ENCODE results near the gene TMTC1. TPM values are rescaled to one million over a fixed set of nuclear protein-coding genes. Genes with fewer than 3 reads are reported as not detected.

The TMTC1 gene
- total RNA-seq, 3 donors from 2014 or later (not counting 1 experiment from before 2014, with no cell fraction given): 0.18 to 2.0 (median 0.50) TPM

DNA sequence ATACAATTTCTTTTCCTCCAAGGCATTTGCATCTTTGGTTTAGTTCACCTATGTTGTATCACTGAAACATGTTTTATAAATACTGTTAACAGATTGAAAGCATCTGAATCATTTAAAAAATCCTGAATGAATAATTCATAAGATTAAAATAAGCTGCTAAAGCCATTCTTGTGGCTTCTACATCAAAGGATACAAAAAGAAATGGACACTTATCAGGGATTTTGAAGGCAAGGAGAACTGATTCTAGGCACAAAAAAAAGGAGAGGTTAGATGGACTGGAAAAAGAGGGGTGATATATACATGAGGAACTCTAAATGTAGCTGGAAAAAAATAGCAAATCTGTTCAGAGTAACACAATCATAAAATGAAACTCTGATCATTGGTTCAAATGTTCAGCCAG lies 280.5 kb downstream of the TMTC1 start:
- intact Hi-C loops (cut with micrococcal nuclease): no loop called here
- no peak for DNase-seq
- Mint-ChIP-seq H3K27me3 (ENCODE audit: low read depth in 2 of 2) (peaks cover 0 to 9% of the 10 kb centered on the region in 2 donors), H3K9me3 (no peaks in the 10 kb centered on the region), H3K4me3 (no peak overlapping the region), H3K27ac (no peak overlapping the region), H3K36me3 (no peaks in the 10 kb centered on the region), H3K4me1 (no peaks in the 10 kb centered on the region)
- no peak overlapping the region for H3K4me3 ChIP-seq (ENCODE audit: low read length)
- no peak for ATAC-seq
- no peaks in the 10 kb centered on the region for H3K4me1 ChIP-seq (ENCODE audit: control insufficient read depth, insufficient read depth, low read length)
- no peaks in the 10 kb centered on the region for H3K36me3 ChIP-seq (ENCODE audit: control insufficient read depth, insufficient read depth, low read length)
- no peak overlapping the region for H3K27ac ChIP-seq (ENCODE audit: low read length)
- TF ChIP-seq, protein P1, sequence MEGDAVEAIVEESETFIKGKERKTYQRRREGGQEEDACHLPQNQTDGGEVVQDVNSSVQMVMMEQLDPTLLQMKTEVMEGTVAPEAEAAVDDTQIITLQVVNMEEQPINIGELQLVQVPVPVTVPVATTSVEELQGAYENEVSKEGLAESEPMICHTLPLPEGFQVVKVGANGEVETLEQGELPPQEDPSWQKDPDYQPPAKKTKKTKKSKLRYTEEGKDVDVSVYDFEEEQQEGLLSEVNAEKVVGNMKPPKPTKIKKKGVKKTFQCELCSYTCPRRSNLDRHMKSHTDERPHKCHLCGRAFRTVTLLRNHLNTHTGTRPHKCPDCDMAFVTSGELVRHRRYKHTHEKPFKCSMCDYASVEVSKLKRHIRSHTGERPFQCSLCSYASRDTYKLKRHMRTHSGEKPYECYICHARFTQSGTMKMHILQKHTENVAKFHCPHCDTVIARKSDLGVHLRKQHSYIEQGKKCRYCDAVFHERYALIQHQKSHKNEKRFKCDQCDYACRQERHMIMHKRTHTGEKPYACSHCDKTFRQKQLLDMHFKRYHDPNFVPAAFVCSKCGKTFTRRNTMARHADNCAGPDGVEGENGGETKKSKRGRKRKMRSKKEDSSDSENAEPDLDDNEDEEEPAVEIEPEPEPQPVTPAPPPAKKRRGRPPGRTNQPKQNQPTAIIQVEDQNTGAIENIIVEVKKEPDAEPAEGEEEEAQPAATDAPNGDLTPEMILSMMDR (IDR thresholded peaks at IDR 0.05): no peak
- no peaks in the 10 kb centered on the region for H3K9me3 ChIP-seq (ENCODE audit: control insufficient read depth, insufficient read depth, low read length)
- H3K27me3 ChIP-seq (ENCODE audit: control insufficient read depth, insufficient read depth, low read length): no peaks in the 10 kb centered on the region

DNA sequence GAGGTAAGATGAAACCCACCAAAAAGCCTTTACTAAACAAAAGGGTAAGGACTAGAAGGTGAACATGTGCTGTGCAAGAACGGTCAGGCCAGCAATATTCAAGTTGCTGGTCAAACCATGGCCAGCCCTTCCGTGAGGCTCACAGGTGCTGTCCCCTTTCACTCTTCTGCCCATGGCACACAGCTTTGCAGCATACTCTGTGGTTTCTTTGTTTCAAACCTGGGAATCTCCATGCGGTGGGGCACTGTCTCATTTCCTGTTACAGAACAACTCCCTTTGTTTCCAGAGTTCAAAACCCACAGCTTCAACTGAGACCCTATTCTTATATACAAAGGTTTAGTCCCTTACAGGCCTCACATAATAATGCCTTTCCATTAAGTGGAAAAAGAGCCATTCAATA lies 284.5 kb downstream of the TMTC1 start:
- intact Hi-C loops (cut with micrococcal nuclease): no loop called here
- Mint-ChIP-seq H3K4me1 (no peaks in the 10 kb centered on the region), H3K27me3 (ENCODE audit: low read depth in 2 of 2) (peaks cover 2 to 4% of the 10 kb centered on the region in 2 donors), H3K36me3 (no peaks in the 10 kb centered on the region), H3K9me3 (no peaks in the 10 kb centered on the region), H3K4me3 (no peak overlapping the region), H3K27ac (no peak overlapping the region)
- no peaks in the 10 kb centered on the region for H3K4me1 ChIP-seq (ENCODE audit: control insufficient read depth, insufficient read depth, low read length)
- H3K27ac ChIP-seq (ENCODE audit: low read length): no peak overlapping the region
- no peak overlapping the region for H3K4me3 ChIP-seq (ENCODE audit: low read length)
- H3K9me3 ChIP-seq (ENCODE audit: control insufficient read depth, insufficient read depth, low read length): no peaks in the 10 kb centered on the region
- WGBS (ENCODE audit: insufficient coverage): 84% methylated on average over 3 of the region's 3 CpGs
- H3K36me3 ChIP-seq (ENCODE audit: control insufficient read depth, insufficient read depth, low read length): no peaks in the 10 kb centered on the region
- H3K27me3 ChIP-seq (ENCODE audit: control insufficient read depth, insufficient read depth, low read length): no peaks in the 10 kb centered on the region
- no peak for ATAC-seq
- TF ChIP-seq, protein P1 (IDR thresholded peaks at IDR 0.05): no peak
- no peak for DNase-seq

GRCh38 chr12:29497588-29497987 lies 286.2 kb downstream of the TMTC1 start, which contains the start of gene OVCH1:
TSS of gene OVCH1 (minus strand) at chr12:29497686. CDS start at chr12:29497686, 0 bp downstream.
- Mint-ChIP-seq H3K27ac (no peak within 1 kb of the TSS), H3K9me3 (no peaks in the 10 kb centered on the region), H3K4me1 (no peaks in the 10 kb centered on the region), H3K4me3 (no peak within 1 kb of the TSS), H3K36me3 (no peaks in the 10 kb centered on the region), H3K27me3 (ENCODE audit: low read depth in 2 of 2) (peaks cover 5 to 8% of the 10 kb centered on the region in 2 donors)
- no peaks in the 10 kb centered on the region for H3K27me3 ChIP-seq (ENCODE audit: control insufficient read depth, insufficient read depth, low read length)
- TF ChIP-seq, protein P1 (IDR thresholded peaks at IDR 0.05): no peak
- no peaks in the 10 kb centered on the region for H3K4me1 ChIP-seq (ENCODE audit: control insufficient read depth, insufficient read depth, low read length)
- H3K27ac ChIP-seq (ENCODE audit: low read length): no peak within 1 kb of the TSS
- no peaks in the 10 kb centered on the region for H3K9me3 ChIP-seq (ENCODE audit: control insufficient read depth, insufficient read depth, low read length)
- no peak for ATAC-seq
- WGBS (ENCODE audit: insufficient coverage): 89% methylated on average over 18 of the region's 18 CpGs
- H3K4me3 ChIP-seq (ENCODE audit: low read length): no peak within 1 kb of the TSS
- no peaks in the 10 kb centered on the region for H3K36me3 ChIP-seq (ENCODE audit: control insufficient read depth, insufficient read depth, low read length)
- DNase-seq: no peak
- intact Hi-C loops (cut with micrococcal nuclease): no loop called here

DNA sequence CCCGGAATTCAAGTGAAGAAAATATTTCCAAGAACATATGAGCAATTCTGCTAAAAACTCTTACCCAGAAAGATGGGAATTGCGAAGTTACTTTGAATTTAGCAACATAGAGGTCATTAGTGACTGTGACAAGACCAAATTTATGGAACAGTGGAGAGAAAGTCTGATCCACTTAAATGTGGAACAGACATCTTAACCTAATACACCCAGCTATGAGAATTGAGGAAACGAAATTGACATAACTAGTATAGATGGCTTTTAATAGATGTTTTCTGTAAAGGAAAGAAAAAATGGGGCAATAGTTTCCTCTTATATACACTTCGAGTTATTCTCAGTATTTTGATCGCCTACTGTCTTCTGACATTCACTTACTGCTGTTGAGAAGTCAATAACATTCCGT lies 290.9 kb downstream of the TMTC1 start:
- Histone ChIP-seq H3K4me3 (ENCODE audit: low read length) (no peak overlapping the region), H3K36me3 (ENCODE audit: control insufficient read depth, insufficient read depth, low read length) (no peaks in the 10 kb centered on the region), H3K27ac (ENCODE audit: low read length) (no peak overlapping the region), H3K27me3 (ENCODE audit: control insufficient read depth, insufficient read depth, low read length) (no peaks in the 10 kb centered on the region), H3K4me1 (ENCODE audit: control insufficient read depth, insufficient read depth, low read length) (no peaks in the 10 kb centered on the region), H3K9me3 (ENCODE audit: control insufficient read depth, insufficient read depth, low read length) (no peaks in the 10 kb centered on the region)
- no peaks in the 10 kb centered on the region for H3K4me1 Mint-ChIP-seq
- ATAC-seq (no peak), DNase-seq (no peak)
- TF ChIP-seq, protein P1 (IDR thresholded peaks at IDR 0.05): no peak
- peaks cover 12 to 26% of the 10 kb centered on the region in 2 donors for H3K27me3 Mint-ChIP-seq (ENCODE audit: low read depth in 2 of 2)
- intact Hi-C loops (cut with micrococcal nuclease): no loop called here
- no peak overlapping the region for H3K27ac Mint-ChIP-seq
- WGBS (ENCODE audit: insufficient coverage): no CpG with 5 or more reads among the region's 6 CpGs
- no peaks in the 10 kb centered on the region for H3K9me3 Mint-ChIP-seq
- H3K4me3 Mint-ChIP-seq: no peak overlapping the region
- H3K36me3 Mint-ChIP-seq: no peaks in the 10 kb centered on the region
